PC-3 (cell line): ENCODE measurements around the gene MAPRE3. TPM values are rescaled to one million over a fixed set of nuclear protein-coding genes. Genes with fewer than 3 reads are reported as not detected.
A peak's percentile ranks its signal among the peaks of the same experiment; 100 is the strongest.

ENCODE experiments used
- ATAC-seq: fragments of 200-7000 bp; cut with Tn5 transposase; 2 replicates; pipeline ENCODE4 v1.9.1; 2020; ENCODE audit warnings: mild to moderate bottlenecking, moderate library complexity
- BruUV-seq: library from RNA; stranded (reverse); fragments of 400-500 nt; replicated peaks from 2 replicates; lab custom pipeline; 2021; lab: Mats Ljungman, UMichigan
- CTCF ChIA-PET: fragments of 300-600 bp; sonication (Branson Sonifier 250); formaldehyde crosslinking; loops from one replicate; lab custom pipeline; 2022; ENCODE audit warnings: antibody characterized with exemption; lab: Charles Lee
- POLR2A ChIA-PET: fragments of 300-600 bp; sonication (Branson Sonifier 250); formaldehyde crosslinking; loops from one replicate; lab custom pipeline; 2022; ENCODE audit warnings: antibody characterized with exemption; ENCODE audit not compliant: unreplicated experiment; lab: Charles Lee
- DNase-seq: peaks from one replicate; pipeline ENCODE4 v3.0.0-alpha.2; 2015
- H2AFZ ChIP-seq: fragments of 300-600 bp; sonication (generic); 2 replicates; pipeline ENCODE4 v1.6.0; 2016; ENCODE audit warnings: antibody characterized with exemption, low read length
- H3F3A ChIP-seq: fragments of 300-600 bp; sonication (generic); one replicate; pipeline ENCODE4 v1.6.0; 2017; ENCODE audit warnings: antibody characterized with exemption, low read length, control low read depth, mild to moderate bottlenecking; ENCODE audit not compliant: unreplicated experiment
- H3K27ac ChIP-seq: fragments of 300-600 bp; sonication (generic); 2 replicates; pipeline ENCODE4 v1.5.1; 2016; ENCODE audit warnings: mild to moderate bottlenecking, low read length
- H3K27me3 ChIP-seq: fragments of 300-600 bp; sonication (generic); 2 replicates; pipeline ENCODE4 v1.6.1; 2016; ENCODE audit warnings: low read length, mixed read lengths
- H3K36me3 ChIP-seq: fragments of 300-600 bp; sonication (generic); 2 replicates; pipeline ENCODE4 v1.6.1; 2016; ENCODE audit warnings: low read depth, mixed run types, low read length, mixed read lengths
- H3K4me1 ChIP-seq: fragments of 300-600 bp; sonication (generic); 2 replicates; pipeline ENCODE4 v1.5.1; 2016; ENCODE audit warnings: low read length; ENCODE audit not compliant: insufficient read depth
- H3K4me2 ChIP-seq: fragments of 300-600 bp; sonication (generic); 2 replicates; pipeline ENCODE4 v1.6.0; 2016; ENCODE audit warnings: low read length
- H3K4me3 ChIP-seq: fragments of 300-600 bp; sonication (generic); 2 replicates; pipeline ENCODE4 v1.5.1; 2016; ENCODE audit warnings: mild to moderate bottlenecking, low read length, mixed read lengths
- H3K79me2 ChIP-seq: fragments of 300-600 bp; sonication (generic); 2 replicates; pipeline ENCODE4 v1.6.1; 2017; ENCODE audit warnings: low read length, mixed read lengths
- H3K9ac ChIP-seq: fragments of 300-600 bp; sonication (generic); 2 replicates; pipeline ENCODE4 v1.6.0; 2016; ENCODE audit warnings: mild to moderate bottlenecking, low read length
- H3K9me2 ChIP-seq: fragments of 300-600 bp; sonication (generic); replicated peaks from 2 replicates; pipeline ENCODE4 v1.6.1; 2016; ENCODE audit warnings: mixed run types, low read length, mixed read lengths
- H3K9me3 ChIP-seq: fragments of 300-600 bp; sonication (generic); 2 replicates; pipeline ENCODE4 v1.6.1; 2016; ENCODE audit warnings: low read length, mixed read lengths
- H4K20me1 ChIP-seq: fragments of 300-600 bp; sonication (generic); 2 replicates; pipeline ENCODE4 v1.6.1; 2016; ENCODE audit warnings: low read length, mixed read lengths
- CTCF ChIP-seq: fragments of 300-600 bp; sonication (generic); conservative IDR thresholded peaks from 2 replicates; pipeline ENCODE4 v1.5.1; 2017; ENCODE audit warnings: antibody characterized with exemption, low read depth, mild to moderate bottlenecking, low read length
- EZH2 ChIP-seq: fragments of 300-600 bp; sonication (generic); IDR thresholded peaks from one replicate; pipeline ENCODE4 v1.6.1; 2017; ENCODE audit warnings: antibody characterized with exemption, mild to moderate bottlenecking, low read length; ENCODE audit not compliant: unreplicated experiment
- EZH2phosphoT487 ChIP-seq: fragments of 300-600 bp; sonication (generic); IDR thresholded peaks from 2 replicates; pipeline ENCODE4 v1.6.1; 2018; ENCODE audit warnings: mild to moderate bottlenecking, antibody characterized with exemption, low read length, borderline replicate concordance
- intact Hi-C: fragments of 100-400 bp; cut with micrococcal nuclease; formaldehyde crosslinking; loops from 2 replicates; pipeline ENCODE4 v1.9.0; 2023
- total RNA-seq: library from RNA; depleted of rRNA; stranded (reverse); fragments of >200 nt; gene quantifications from 2 replicates; pipeline ENCODE4 v1.2.3, GENCODE V29; 2014

Gene MAPRE3
- total RNA-seq, 1 experiment from 2014 or later: 11.9 TPM

GRCh38 chr2:27059141-27059820 lies 88.8 kb downstream of the MAPRE3 start:
- intact Hi-C loops: no loop called here
- no peak overlapping the region for H3K4me2 ChIP-seq
- no peak for TF ChIP-seq CTCF
- TF ChIP-seq EZH2phosphoT487: no peak
- no peak for ATAC-seq
- CTCF ChIA-PET: interaction anchor here (0.5 kb wide), 1 partner anchor 22 kb away, joined by 5 read pairs; no protein-coding TSS in a partner anchor
- H3K36me3 ChIP-seq: no peaks in the 10 kb centered on the region
- H3K4me3 ChIP-seq: no peak overlapping the region
- no peaks in the 10 kb centered on the region for H3K79me2 ChIP-seq
- no peaks in the 10 kb centered on the region for H3F3A ChIP-seq
- no peak overlapping the region for H2AFZ ChIP-seq
- no TSS peak for BruUV-seq
- no peaks in the 10 kb centered on the region for H3K9me3 ChIP-seq
- H3K4me1 ChIP-seq: no peaks in the 10 kb centered on the region
- POLR2A ChIA-PET: no interaction called here
- no peak for DNase-seq
- H3K9ac ChIP-seq: no peak overlapping the region
- no peaks in the 10 kb centered on the region for H4K20me1 ChIP-seq
- no peaks in the 10 kb centered on the region for H3K9me2 ChIP-seq
- no peak overlapping the region for H3K27ac ChIP-seq
- H3K27me3 ChIP-seq: no peaks in the 10 kb centered on the region

- Histone ChIP-seq H3K27ac (no peak overlapping the region), H3K9me3 (no peaks in the 10 kb centered on the region), H3K36me3 (peaks cover 4% of the 10 kb centered on the region; the same call in 1 of the 2 replicates), H3K79me2 (no peaks in the 10 kb centered on the region), H3K27me3 (no peaks in the 10 kb centered on the region), H3K9me2 (no peaks in the 10 kb centered on the region), H3K9ac (no peak overlapping the region), H3F3A (no peaks in the 10 kb centered on the region), H4K20me1 (no peaks in the 10 kb centered on the region), H3K4me3 (no peak overlapping the region), H2AFZ (no peak overlapping the region), H3K4me1 (no peaks in the 10 kb centered on the region), H3K4me2 (no peak overlapping the region)
- no peak for DNase-seq
- intact Hi-C loops: no loop called here
- CTCF ChIA-PET: no interaction called here
- POLR2A ChIA-PET: interaction anchor here (0.8 kb wide), 1 partner anchor 244 kb away, joined by 4 read pairs; no protein-coding TSS in a partner anchor
- TF ChIP-seq CTCF (no peak), EZH2phosphoT487 (no peak)
- peak; percentile 27; the same call in 1 of the 2 replicates for ATAC-seq
- BruUV-seq: no TSS peak
Observed at GRCh38 chr2:27060323-27060722, 89.9 kb downstream of the MAPRE3 start.

- H4K20me1 ChIP-seq: no peaks in the 10 kb centered on the region
- H3K27ac ChIP-seq: no peak overlapping the region
- no peaks in the 10 kb centered on the region for H3F3A ChIP-seq
- no peaks in the 10 kb centered on the region for H3K9me2 ChIP-seq
- H3K79me2 ChIP-seq: peaks cover 25% of the 10 kb centered on the region
- POLR2A ChIA-PET: no interaction called here
- no peak overlapping the region for H3K4me3 ChIP-seq
- TF ChIP-seq EZH2phosphoT487 (no peak), EZH2 (no peak), CTCF (no peak)
- no peak for DNase-seq
- 0 out of 2 replicates have a peak, but pooled peaks cover under 1% of the 10 kb centered on the region for H3K4me1 ChIP-seq
- CTCF ChIA-PET: interaction anchor here (0.7 kb wide), 1 partner anchor 318 kb away, joined by 3 read pairs; no protein-coding TSS in a partner anchor
- BruUV-seq: no TSS peak
- no peak for ATAC-seq
- H3K4me2 ChIP-seq: no peak overlapping the region
- intact Hi-C loops: no loop called here
- H3K9me3 ChIP-seq: no peaks in the 10 kb centered on the region
- H2AFZ ChIP-seq: no peak overlapping the region
- H3K9ac ChIP-seq: no peak overlapping the region
- no peaks in the 10 kb centered on the region for H3K27me3 ChIP-seq
- H3K36me3 ChIP-seq: peaks cover 17% of the 10 kb centered on the region
Observed at GRCh38 chr2:27065128-27065527, 94.7 kb downstream of the MAPRE3 start.
